Endothelial cell of umbilical vein (primary cell): ENCODE measurements around the gene CFAP77. TPM values are rescaled to one million over a fixed set of nuclear protein-coding genes. Genes with fewer than 3 reads are reported as not detected.

ENCODE experiments used
- BruUV-seq: library from RNA; stranded (reverse); fragments of 400-500 nt; replicated peaks from 2 replicates; lab custom pipeline; 2021; lab: Mats Ljungman, UMichigan
- CTCF ChIA-PET: fragments of 300-600, 350-600 bp; sonication (Branson Sonifier 250); formaldehyde crosslinking; loops from one replicate; lab custom pipeline; 2021; ENCODE audit warnings: antibody characterized with exemption, inconsistent platforms; lab: Charles Lee
- POLR2A ChIA-PET: fragments of 300-600, 350-600 bp; sonication (Branson Sonifier 250); formaldehyde crosslinking; loops from one replicate; lab custom pipeline; 2021; ENCODE audit warnings: antibody characterized with exemption, inconsistent platforms; lab: Charles Lee
- DNase-seq: peaks from one replicate; pipeline ENCODE4 v3.0.0-alpha.2; 2011; ENCODE audit warnings: low read depth, low spot score
- FAIRE-seq: peaks from 2 replicates; lab custom pipeline; 2011; peaks lifted over from hg19 to GRCh38; lab: Jason Lieb, UNC
- H2AFZ ChIP-seq: 2 replicates; pipeline ENCODE4 v1.6.0; 2012; ENCODE audit warnings: low read depth, low read length, control low read depth, inconsistent platforms
- H3K27ac ChIP-seq: 2 replicates; pipeline ENCODE4 v1.5.1; 2011; ENCODE audit warnings: low read depth, mild to moderate bottlenecking, control low read depth, low read length, moderate library complexity; ENCODE audit not compliant: insufficient read depth
- H3K27me3 ChIP-seq, 2 experiments: 2 replicates each; pipeline versions ENCODE4 v1.6.0 to v1.6.1; 2011; ENCODE audit warnings: low read length in 2 of 2, mixed read lengths in 1 of 2; ENCODE audit not compliant: control insufficient read depth in 2 of 2, insufficient read depth in 2 of 2
- H3K36me3 ChIP-seq, 2 experiments: 2 replicates in 1 of 2; 3 replicates in 1 of 2; pipeline ENCODE4 v1.5.1; 2011; ENCODE audit warnings: low read length in 2 of 2, mild to moderate bottlenecking in 1 of 2, moderate library complexity in 1 of 2; ENCODE audit not compliant: control insufficient read depth in 2 of 2, insufficient read depth in 2 of 2; ENCODE audit errors: extremely low read depth in 1 of 2
- H3K4me1 ChIP-seq: 3 replicates; pipeline ENCODE4 v1.5.1; 2011; ENCODE audit warnings: mild to moderate bottlenecking, low read length; ENCODE audit not compliant: control insufficient read depth, insufficient read depth; ENCODE audit errors: extremely low read depth
- H3K4me2 ChIP-seq: 2 replicates; pipeline ENCODE4 v1.6.1; 2011; ENCODE audit warnings: low read length, control low read depth, mixed read lengths; ENCODE audit not compliant: insufficient read depth
- H3K4me3 ChIP-seq, 3 experiments: fragments of 200-600 bp in 1 of 3; sonication (generic), shearing (Covaris generic) in 1 of 3; replicated peaks in 1 of 3; 2 replicates each; pipeline ENCODE4 v1.5.1; 2011 to 2016; ENCODE audit warnings: control low read depth in 3 of 3, low read length in 3 of 3, mild to moderate bottlenecking in 2 of 3, inconsistent platforms in 1 of 3, low read depth in 1 of 3, moderate library complexity in 1 of 3; ENCODE audit not compliant: insufficient read depth in 1 of 3
- H3K79me2 ChIP-seq: 2 replicates; pipeline ENCODE4 v1.6.0; 2012; ENCODE audit warnings: low read length, inconsistent platforms; ENCODE audit not compliant: control insufficient read depth, insufficient read depth
- H3K9ac ChIP-seq: replicated peaks from 2 replicates; pipeline ENCODE3; 2011; ENCODE audit warnings: low read length, control low read depth; ENCODE audit not compliant: insufficient read depth; ENCODE audit errors: extremely low read depth
- H3K9me1 ChIP-seq: replicated peaks from 3 replicates; pipeline ENCODE4 v1.6.0; 2011; ENCODE audit warnings: mild to moderate bottlenecking, low read length; ENCODE audit not compliant: control insufficient read depth, insufficient read depth; ENCODE audit errors: extremely low read depth
- H3K9me3 ChIP-seq: replicated peaks from 2 replicates; pipeline ENCODE4 v1.5.1; 2012; ENCODE audit warnings: low read length, inconsistent platforms; ENCODE audit not compliant: control insufficient read depth, insufficient read depth
- H4K20me1 ChIP-seq: replicated peaks from 2 replicates; pipeline ENCODE3; 2011; ENCODE audit warnings: mild to moderate bottlenecking, low read length; ENCODE audit not compliant: control insufficient read depth, insufficient read depth; ENCODE audit errors: extremely low read depth
- CTCF ChIP-seq, 2 donors: IDR thresholded peaks; 1 replicate in 1 of 2; 2 replicates in 1 of 2; pipeline ENCODE4 v1.5.1; 2011; ENCODE audit warnings: low read length in 2 of 2, mild to moderate bottlenecking in 2 of 2, moderate library complexity in 2 of 2, control low read depth in 1 of 2, inconsistent platforms in 1 of 2, low read depth in 1 of 2; ENCODE audit not compliant: insufficient read depth in 1 of 2; ENCODE audit errors: extremely low read depth in 1 of 2
- EZH2 ChIP-seq: IDR thresholded peaks from 2 replicates; pipeline ENCODE4 v1.6.1; 2012; ENCODE audit warnings: borderline replicate concordance, low read depth, mild to moderate bottlenecking, moderate library complexity, low read length, inconsistent platforms; ENCODE audit not compliant: severe bottlenecking
- FOS ChIP-seq: IDR thresholded peaks from 2 replicates; pipeline ENCODE4 v1.6.1; 2011; ENCODE audit warnings: mild to moderate bottlenecking, low read length, moderate library complexity, borderline replicate concordance; ENCODE audit not compliant: insufficient read depth
- GATA2 ChIP-seq: IDR thresholded peaks from 2 replicates; pipeline ENCODE4 v1.7.0; 2011; ENCODE audit warnings: low read depth, mild to moderate bottlenecking, moderate library complexity, mixed read lengths, low read length; ENCODE audit not compliant: insufficient read length, insufficient read depth
- JUN ChIP-seq: IDR thresholded peaks from 2 replicates; pipeline ENCODE4 v1.6.1; 2011; ENCODE audit warnings: borderline replicate concordance, low read depth; ENCODE audit not compliant: insufficient read length, insufficient read depth
- MAX ChIP-seq: IDR thresholded peaks from 2 replicates; pipeline ENCODE4 v1.6.1; 2011; ENCODE audit not compliant: insufficient read depth, insufficient read length
- MYC ChIP-seq: IDR thresholded peaks from one replicate; pipeline ENCODE4 v1.6.1; 2011; ENCODE audit warnings: mild to moderate bottlenecking, low read depth, low read length
- POLR2A ChIP-seq: IDR thresholded peaks from 2 replicates; pipeline ENCODE4 v1.6.1; 2012; ENCODE audit warnings: low read depth, mild to moderate bottlenecking, control low read depth, low read length
- POLR2AphosphoS5 ChIP-seq: IDR thresholded peaks from 2 replicates; pipeline ENCODE4 v1.6.1; 2012; ENCODE audit warnings: low read depth, mild to moderate bottlenecking, control low read depth, low read length, moderate library complexity; ENCODE audit not compliant: insufficient read depth
- dilution Hi-C: fragments of 300-500 bp; cut with MboI; formaldehyde crosslinking; loops from one replicate; pipeline ENCODE4 v1.15.0; 2019; ENCODE audit warnings: low sequenced_read_pairs; ENCODE audit not compliant: extremely low pct_ligation_motif_present
- intact Hi-C: fragments of 100-400 bp; cut with micrococcal nuclease; formaldehyde crosslinking; loops from one replicate; pipeline ENCODE4 v1.10.0; 2022
- polyA plus RNA-seq, 4 experiments: library from polyadenylated mRNA; depleted of rRNA in 3 of 4; stranded (reverse) in 3 of 4; unstranded in 1 of 4; fragments of >200 nt; gene quantifications; 2 replicates each; pipeline versions ENCODE4 v1.2.1 to v1.2.3, GENCODE V29; 2011 to 2012; ENCODE audit warnings: missing spikeins in 1 of 4
- total RNA-seq: library from RNA; stranded (reverse); gene quantifications from 2 replicates; pipeline ENCODE4 v1.2.3, GENCODE V29; 2021

Gene CFAP77
- total and polyA plus RNA-seq, 2 donors (not counting 3 experiments of a cell fraction or from before 2014, with no cell fraction given), result not detected

GRCh38 chr9:132519033-132519432 is 109.0 kb downstream of the CFAP77 start:
- ChIA-PET POLR2A (no interaction called here), CTCF (no interaction called here)
- FAIRE-seq (no peak), DNase-seq (no peak)
- Histone ChIP-seq H3K9ac (no peak overlapping the region), H3K36me3 (no peaks in the 10 kb centered on the region), H3K4me2 (no peak overlapping the region), H3K4me3 (no peak overlapping the region), H3K9me1 (no peaks in the 10 kb centered on the region), H3K4me1 (no peaks in the 10 kb centered on the region), H3K27me3 (peaks cover 0 to 2% of the 10 kb centered on the region in 2 experiments), H3K9me3 (no peaks in the 10 kb centered on the region), H3K27ac (no peak overlapping the region), H3K79me2 (no peaks in the 10 kb centered on the region), H4K20me1 (no peaks in the 10 kb centered on the region), H2AFZ (no peak overlapping the region)
- no TSS peak for BruUV-seq
- dilution Hi-C loops (no loop called here), intact Hi-C loops (no loop called here)
- TF ChIP-seq GATA2, result no peak

GRCh38 chr9:132520612-132521011 is 110.6 kb downstream of the CFAP77 start:
- ChIA-PET POLR2A (no interaction called here), CTCF (no interaction called here)
- H3K27me3 ChIP-seq, result peaks cover 0 to 2% of the 10 kb centered on the region in 2 experiments
- no peak overlapping the region for H2AFZ ChIP-seq
- H3K9me1 ChIP-seq, result no peaks in the 10 kb centered on the region
- no peaks in the 10 kb centered on the region for H4K20me1 ChIP-seq
- FAIRE-seq (no peak), DNase-seq (no peak)
- no peaks in the 10 kb centered on the region for H3K79me2 ChIP-seq
- BruUV-seq, result no TSS peak
- no peaks in the 10 kb centered on the region for H3K4me1 ChIP-seq
- no peaks in the 10 kb centered on the region for H3K36me3 ChIP-seq
- intact Hi-C loops (no loop called here), dilution Hi-C loops (no loop called here)
- H3K27ac ChIP-seq, result no peak overlapping the region
- TF ChIP-seq FOS (no peak), MYC (no peak), POLR2AphosphoS5 (no peak), CTCF (IDR thresholded peaks at IDR 0.05; ENCODE audit: extremely low read depth in 1 of 2, insufficient read depth in 1 of 2, low read depth in 1 of 2, low read length in 2 of 2) (no peak), POLR2A (no peak), MAX (no peak), GATA2 (no peak), JUN (no peak), EZH2 (no peak)
- H3K4me2 ChIP-seq, result no peak overlapping the region
- H3K9me3 ChIP-seq, result no peaks in the 10 kb centered on the region
- no peak overlapping the region for H3K4me3 ChIP-seq
- no peak overlapping the region for H3K9ac ChIP-seq
